GM21529 (cell line): ENCODE data around the gene HELT.

ENCODE experiments used
- ATAC-seq: cut with Tn5 transposase; IDR thresholded peaks from one replicate; pipeline ENCODE4 v1.9.1; 2021; ENCODE audit not compliant: unreplicated experiment

Gene HELT

DNA sequence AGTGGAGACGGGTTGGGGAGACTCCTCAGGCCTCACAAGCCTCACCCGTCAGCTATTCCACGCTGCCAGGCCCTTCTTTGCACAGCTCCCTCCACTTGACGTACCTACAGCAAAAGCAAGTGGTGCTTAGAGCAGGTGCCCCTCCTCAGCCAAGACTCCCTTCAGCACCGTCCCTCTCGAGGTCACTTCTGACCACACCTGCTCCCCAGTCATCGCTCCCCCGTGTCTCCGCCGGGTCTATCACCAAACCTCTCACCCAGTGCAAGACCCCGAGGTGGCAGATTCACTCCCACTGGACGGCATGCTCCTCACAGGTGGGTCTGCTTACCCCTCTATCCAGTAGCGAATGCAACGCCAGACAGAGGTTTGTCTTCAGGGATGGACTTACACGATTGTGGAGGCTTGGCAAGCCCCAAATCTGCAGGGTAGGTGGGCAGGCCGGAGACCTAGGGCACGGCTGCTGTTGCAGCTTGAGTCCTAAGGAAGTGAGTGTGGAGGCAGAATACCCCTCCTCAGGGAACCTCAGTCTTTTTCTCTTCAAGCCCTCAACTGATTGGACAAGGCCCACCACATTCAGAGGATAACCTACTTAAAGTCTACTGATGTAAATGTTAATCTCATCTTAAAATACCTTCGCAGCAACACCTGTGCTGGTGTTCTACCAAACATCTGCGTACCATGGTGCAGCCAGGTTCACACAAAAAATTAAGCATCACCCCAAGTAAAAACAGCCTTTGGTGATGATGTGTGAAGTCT lies 14.5 kb upstream of the HELT start:
- ATAC-seq: no peak

DNA sequence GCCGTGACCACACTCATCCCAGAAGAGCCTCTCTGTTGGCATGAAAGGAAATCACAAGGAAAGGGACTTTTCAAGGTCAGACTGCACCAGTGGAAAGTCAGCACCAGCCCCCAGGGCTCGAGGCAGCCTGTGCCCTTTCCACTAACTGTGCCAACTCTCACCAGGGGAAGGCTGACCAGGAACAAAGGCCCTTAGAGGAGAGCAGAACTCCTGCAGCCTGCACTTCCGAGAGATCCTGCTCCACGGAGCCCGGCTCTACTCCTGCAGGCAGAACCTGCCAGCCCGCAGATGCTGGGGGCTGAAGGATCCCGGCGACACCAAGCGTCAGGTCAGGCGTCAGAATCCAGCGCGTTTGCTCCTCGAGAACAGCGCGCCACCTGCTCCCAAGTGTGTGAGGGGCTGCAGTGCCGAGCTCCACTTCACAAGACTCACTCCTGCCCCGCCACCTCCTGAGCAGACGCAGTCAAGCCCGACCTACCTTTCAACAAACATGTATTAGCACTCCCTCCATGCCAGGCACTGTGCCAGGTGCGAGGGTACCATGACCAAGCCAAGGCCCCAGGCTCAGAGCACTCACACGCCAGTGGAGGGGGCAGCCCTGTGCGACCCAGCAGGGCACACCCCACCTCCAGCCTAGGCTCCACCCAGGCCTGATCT lies 13.6 kb upstream of the HELT start:
- ATAC-seq: peak; percentile 39

DNA sequence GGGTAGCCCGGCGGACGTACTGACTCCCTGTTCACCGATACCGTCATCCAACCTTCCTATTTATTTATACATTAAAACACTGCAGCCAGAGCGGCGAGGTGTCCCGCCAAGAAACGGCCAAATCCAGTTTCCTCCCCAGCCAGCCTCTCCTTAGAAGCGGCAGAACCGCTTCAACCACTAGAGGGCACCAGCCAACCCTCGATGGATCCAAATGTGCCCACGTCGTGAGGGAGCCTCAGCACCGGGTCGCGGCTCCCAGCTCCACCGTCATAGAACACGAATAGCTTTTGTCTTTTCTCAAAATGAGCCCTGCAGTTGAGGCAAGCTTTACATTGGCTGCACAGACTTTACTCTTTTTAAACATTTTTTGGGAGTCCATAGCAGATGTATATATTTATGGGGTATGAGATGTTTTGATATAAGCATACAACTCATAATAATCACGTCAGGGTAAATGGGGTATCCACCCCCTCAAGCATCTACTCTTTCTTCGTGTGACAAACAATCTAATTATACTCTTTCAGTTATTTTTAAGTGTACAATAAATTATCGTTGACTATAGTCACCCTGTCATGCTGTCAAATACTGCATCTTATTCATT lies 13.0 kb upstream of the HELT start:
- peak; percentile 86 for ATAC-seq

DNA sequence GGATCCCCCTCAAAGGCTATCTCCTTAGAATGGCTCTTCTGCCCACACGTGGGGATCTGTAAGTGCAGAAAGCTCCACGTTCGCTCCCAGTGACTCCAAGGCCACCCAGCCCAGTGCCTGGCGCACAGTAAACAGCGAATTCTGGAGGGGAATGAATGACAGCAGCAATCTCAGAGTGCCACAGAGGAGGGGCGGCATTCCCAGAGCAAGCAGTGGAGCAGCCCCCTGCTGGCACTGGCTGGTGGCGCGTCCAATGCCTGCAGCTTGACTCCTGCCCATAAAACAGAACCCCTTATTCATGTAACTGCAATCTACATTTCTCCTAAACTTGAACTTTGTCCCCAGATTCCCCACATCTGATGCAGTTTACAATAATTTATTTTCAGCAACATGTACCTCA lies 6.9 kb upstream of the HELT start:
- ATAC-seq: no peak

DNA sequence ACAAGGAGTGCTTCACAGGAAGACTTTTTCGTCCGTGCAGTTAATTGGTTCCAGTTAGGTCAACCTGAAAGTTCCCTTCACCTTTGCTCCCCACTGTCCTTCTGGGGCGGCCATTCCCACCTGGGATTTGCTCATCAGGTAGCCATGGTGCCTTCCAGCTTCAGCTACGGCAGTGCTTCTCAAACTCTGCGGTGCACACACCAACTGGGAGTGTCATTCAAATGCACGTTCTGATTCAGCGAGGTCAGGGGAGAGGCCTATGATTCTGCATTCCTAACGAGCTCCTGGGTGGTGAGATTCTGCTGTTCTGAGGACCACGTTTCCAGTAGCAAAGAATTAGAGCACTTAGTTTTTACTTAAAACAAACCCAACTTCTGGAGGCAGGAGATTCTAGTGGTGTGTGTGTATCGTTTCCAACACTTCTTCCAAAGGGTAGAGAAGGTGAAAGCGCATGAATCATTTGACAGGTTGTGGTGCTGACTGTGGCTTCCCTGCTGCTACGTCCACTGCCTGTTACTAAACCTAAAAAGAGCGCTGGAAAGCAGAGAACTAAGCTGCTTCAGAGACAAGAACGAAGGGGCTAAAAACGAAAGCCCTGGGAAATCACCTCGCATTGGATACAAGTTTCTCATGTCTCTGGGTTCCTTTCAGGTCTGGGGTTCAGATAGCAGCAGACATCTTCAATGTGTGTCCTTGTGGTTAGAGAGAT lies 4.7 kb upstream of the HELT start:
- ATAC-seq: no peak

DNA sequence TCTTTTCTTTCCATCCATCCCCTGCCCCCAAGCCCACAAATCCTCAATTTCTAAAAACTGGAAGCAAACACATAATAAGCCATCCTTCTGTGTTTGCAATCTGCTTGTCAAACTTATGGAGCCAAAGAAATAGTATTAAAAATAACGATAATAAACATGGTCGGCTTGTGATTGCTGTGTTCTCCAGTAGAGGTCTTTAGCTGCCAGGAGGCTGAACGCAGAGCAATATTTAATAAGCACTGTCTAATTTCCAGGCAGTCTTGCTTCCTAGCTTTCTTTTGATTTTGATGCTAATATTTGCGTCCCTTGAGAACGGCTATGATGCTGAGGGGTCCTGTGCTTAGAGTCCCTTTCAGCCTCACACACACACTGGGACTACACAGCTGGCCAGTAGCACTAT lies 3.2 kb upstream of the HELT start:
- ATAC-seq: no peak

DNA sequence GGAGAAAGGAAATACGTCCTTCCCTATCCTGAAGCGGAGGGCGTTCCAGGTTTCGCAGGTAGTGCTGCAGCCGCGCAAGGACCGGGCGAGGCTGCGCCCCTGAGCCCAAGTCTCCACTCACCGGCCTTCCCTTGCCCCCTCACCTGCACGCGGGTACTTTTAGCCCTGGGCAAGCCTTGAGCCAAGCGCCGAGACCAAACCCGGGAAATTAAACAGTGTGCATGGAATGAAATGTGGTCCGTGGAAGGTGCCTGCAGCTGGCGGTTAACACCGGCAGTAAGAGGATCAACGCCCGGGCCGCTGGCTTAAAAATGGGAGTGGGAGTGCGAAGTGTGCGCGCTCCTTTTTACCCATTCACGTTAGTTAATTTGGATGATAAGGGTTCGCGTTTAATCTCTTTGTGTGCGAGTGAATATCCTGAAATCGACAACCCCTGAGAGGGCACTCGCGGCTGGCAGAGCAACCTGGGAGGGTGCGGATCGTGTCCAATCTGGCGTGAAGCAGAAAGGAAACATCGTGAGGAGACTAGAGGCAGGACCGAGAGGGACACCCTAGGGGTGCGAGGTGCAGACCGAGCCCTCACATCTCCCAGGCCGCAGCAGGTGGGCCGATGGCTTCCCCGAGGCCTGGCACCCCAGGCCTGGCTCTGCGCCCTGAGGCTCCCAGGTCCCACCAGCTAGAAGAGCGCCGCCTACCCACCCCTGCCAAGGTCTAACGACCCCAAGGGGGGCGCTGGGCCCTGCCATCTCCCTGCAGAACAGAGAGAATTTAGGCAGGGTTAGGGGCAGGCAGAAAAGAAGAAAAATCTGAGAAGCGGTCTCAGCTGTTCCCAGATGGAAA lies 2.0 kb upstream of the HELT start:
- ATAC-seq: no peak

DNA sequence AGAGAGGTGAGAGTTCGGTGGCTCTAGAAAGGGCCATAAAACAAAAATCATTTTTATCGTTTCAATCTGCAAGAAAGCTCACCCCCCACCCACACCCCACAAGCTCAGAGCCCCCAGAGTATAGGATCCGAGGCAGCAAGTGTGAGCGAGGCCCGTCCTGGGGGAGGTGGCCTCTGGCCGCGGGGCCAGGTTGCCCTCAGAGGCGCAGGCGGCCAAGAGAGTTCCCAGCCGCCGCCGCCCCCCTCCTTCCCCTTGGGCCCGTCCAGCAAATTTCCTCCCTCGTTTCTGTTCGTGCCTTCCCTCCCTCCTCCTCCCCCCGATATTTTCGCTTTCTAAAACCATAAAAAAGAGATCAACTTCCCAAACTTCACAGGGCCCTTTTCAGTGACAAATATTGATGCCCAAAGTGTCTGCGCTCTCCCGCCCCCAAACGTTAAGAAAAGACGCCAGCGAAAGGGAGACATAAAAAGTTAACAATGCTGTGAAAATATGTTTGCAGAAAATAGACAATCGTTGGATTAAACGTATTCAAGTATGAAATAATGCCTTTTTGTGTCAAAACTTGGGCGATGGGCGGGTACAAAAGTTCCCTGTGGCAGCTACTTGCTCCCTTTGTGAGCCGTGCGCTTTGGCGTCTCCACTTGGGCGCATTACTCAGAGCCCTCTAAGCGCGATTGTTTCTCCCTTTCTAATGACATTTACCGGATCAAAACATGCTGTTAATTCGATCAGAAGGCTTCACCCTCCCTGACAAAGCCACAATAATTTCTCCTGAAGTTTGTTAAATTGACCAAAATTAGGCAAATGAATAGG lies 1.1 kb upstream of the HELT start:
- ATAC-seq: no peak

DNA sequence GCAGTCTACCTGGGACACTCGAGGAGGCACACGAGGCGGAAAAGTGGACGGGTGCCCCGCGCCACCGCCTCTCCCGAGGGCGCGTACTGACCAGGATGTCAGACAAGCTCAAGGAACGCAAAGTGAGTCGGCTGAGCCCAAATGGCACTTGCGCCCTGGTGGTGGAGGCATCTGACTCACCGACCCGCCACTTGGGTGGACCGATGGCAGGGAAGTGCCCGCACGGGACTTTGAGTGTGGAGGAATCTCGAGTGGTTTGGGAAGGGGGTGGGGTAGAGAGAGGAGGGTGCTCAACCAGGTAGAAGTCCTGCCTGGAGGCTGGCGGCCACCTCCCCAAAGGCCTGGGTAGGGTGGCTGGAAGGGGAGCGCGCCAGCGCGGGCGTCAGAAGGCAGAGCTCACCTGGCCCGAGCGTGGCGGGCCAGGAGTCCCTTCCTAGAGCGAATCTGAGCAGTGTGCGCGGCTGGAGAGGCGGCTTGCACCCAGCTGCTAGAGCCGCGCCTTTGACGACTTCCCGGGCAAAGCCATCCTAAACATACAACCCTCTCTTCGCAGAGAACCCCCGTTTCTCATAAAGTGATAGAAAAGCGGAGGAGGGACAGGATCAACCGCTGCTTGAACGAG lies 655 bp downstream of the HELT start:
- no peak for ATAC-seq

DNA sequence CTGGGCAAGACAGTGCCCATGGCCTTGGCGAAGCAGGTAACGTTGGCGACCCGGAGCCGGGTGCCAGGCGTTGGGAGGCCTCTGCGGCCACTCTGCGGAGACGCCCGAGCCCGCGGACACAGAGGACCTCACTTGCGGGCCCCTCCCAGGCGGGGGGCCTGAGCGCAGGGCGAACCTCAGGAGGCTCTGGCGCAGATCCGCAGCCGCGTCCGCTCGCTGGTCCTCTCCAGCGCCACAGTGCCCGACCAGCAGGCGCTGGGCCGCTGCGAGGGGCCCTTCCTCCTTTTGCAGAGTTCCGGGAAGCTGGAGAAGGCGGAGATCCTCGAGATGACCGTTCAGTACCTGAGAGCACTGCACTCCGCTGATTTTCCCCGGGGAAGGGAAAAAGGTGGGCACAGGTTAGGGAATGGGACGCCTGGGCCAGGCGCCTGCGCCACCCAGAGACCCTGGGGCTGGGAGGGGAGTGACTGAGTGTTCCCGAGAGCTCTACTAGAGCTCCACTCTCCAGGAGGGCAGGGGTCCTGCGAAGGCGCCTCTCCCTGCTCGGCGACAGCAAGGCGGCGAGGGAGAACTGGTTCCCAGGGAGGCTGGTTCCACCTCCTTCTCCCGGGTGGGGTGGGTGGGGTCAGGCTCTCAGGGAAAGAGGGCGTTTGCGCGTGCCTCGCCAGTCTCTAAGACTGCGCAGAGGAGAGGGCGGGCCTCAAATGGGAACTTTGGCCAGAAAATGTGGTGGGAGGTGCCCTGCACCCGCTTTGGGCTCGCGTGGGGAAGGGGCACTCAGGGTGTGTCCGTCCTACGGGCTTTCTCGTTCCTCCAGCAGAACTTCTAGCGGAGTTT lies 1.4 kb downstream of the HELT start:
- ATAC-seq: no peak

DNA sequence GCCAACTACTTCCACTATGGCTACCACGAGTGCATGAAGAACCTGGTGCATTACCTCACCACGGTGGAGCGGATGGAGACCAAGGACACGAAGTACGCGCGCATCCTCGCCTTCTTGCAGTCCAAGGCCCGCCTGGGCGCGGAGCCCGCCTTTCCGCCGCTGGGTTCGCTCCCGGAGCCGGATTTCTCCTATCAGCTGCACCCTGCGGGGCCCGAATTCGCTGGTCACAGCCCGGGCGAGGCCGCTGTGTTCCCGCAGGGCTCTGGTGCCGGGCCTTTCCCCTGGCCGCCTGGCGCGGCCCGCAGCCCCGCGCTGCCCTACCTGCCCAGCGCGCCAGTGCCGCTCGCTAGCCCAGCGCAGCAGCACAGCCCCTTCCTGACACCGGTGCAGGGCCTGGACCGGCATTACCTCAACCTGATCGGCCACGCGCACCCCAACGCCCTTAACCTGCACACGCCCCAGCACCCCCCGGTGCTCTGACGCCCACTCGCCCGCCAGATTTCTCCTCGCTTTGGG lies 2.1 kb downstream of the HELT start:
- ATAC-seq: no peak

DNA sequence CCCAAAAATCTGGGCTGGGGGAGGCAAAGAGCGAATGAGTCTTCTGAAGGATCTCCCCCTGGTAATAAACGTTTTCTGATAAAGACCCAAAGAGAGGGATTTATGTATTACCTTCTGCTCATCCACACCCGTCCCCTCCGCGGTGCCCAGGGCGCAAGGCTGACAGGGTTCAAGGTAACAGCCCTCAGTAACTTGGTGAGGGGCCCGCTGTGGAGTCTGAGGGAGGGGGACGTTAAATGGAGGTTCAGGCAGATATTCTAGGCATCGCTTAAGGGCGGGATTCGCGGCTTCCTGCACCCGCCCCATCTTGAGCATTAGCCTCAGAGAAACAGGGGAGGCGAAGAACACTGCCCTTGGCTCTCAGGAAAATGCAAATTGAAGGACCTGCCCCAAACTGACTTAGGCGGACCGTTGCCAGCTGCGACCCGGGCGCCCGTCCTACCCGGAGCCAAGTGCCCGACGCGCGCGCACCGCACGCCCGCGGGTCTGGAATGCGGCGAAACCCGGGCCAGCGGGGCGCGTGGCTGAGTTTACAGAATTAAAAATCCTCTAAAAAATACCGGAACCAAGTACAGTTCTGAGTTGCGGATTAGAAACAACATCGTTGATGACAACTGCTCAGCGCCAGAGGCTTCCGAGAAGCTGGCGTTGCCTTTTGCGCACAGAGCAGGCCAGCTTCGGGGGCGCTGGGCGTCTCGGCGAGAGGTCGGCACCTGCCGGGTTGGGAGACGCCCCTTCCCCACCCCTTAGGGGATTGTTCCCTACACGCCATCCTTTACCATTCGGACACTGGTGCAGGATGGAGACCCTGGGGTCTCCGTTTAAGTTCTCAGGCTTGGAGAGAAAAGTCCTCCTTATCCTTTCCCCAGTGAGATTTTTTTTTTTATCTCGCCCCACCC lies 2.8 kb downstream of the HELT start:
- ATAC-seq: no peak

DNA sequence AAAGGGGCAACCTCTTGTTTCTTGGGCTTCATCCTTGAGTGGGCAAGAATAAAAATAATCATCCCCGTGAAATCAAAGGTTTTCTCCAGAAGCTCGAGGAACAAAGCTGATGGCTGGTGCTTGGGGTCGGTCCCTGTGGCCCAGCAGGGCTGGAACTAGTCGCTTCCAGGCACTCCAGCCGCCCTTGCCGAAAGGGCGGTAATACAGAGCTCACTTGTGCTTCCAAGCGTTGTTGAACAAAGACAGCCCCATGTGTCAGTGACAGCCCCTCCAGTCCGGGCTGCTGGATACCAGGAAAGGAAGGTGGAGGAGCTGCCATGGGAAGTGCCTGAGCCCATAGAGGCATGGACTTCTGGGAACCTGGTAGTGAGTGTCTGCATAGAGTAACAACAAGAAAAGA lies 5.2 kb downstream of the HELT start:
- ATAC-seq: no peak

DNA sequence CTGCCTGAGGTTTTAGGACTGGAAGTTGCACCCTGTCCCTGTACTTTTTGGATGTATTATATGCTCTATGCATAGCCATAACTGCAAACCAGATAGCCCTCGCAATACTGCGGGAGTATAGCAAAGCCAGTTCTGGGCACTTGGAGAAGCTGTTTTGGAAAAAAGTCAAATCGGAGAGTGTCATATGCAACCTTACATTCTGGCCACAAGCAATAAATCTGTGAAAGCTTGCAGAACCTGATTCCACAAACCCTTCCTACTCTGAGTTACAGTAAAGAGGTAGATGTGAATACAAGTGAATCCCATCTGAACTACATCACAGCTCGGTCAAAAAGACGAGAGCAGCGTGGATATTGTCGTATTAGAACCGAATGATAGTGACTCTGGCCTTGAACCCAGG lies 10.3 kb downstream of the HELT start:
- no peak for ATAC-seq

DNA sequence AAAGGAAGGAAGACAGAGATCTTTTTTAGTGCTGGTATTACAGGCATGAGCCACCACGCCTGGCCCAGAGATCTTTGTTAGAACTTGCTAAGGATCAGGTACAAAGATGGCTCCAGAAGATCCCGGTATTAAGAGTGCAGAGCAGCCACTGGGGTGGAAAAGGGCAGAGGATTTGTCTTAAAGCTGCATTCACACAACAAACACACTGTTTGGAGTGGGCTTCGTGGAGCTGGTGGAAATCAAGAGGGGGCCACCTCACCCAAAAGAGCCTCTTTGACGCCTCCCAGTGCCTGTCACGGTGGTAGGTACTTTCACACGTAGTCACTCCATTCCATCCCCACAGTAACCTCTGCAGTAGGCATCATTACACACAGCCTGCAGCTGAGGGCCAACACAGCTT lies 13.3 kb downstream of the HELT start:
- no peak for ATAC-seq

DNA sequence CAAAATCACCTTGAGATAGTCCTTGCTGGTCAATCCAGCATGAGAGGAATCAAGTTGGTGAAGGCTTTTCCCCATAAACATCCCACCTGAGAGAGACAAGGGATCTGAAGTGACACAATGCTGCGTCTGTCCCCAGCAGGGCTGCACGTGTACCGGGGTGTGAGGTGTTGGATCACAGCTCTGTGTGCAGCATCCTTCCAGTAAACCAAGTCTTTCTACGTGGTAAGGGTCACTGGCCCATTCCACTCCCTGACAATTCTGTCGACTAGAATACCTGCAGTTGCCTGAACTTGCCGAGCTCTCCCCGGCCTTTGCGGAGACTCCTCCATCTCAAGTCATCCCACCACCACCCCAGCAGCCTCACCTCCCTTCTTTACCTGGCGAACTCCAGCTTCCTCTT lies 14.8 kb downstream of the HELT start:
- ATAC-seq: no peak

DNA sequence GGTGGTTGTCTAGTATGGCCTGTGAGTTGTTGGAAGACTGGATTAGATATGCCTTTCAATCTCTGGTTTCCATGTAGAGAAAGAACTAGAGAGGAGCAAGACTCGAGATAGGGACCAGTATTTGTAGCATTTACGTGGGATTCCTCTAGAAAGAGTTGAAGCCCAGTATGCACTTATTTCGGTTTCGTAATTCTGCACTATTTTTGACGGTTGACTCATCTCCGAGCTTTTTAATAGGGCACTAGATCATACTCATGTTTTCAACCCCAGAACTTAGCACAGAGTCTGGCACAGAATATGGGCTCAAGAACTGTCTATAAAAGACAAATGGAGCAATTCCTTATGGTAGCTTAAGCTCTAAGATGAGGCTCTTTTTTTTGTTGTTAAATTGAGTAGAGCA lies 15.7 kb downstream of the HELT start:
- ATAC-seq: no peak

DNA sequence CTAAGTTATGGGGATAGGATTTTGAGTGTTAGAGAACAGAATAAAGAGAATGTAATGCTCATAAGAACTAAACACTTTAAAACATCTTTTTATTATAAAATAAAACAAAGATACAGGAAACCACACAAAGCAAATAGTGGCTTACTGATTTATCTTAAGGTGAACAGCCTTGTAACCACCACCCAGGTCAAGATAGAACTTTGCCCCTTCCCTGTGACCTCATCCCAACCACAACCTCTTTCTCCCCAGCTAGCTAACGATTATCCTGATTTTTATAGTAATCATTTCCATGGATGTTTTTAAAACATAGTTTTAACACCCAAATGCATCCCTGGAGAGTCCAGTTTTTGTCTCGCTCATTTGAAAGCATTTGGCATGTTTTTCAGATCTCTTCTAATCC lies 17.0 kb downstream of the HELT start:
- ATAC-seq: no peak
